AG20443 (cell line): ENCODE data around the gene NDUFV3.
A peak's percentile ranks its signal among the peaks of the same experiment; 100 is the strongest.
"Not testable (repeated sequence)": the region's sequence is repeated elsewhere in the genome, so short reads cannot be mapped to it uniquely, and the experiment has no call there.

Experiments
- DNase-seq: peaks from one replicate; pipeline ENCODE4 v3.0.0; 2012; ENCODE audit warnings: low spot score, mixed read lengths

The NDUFV3 gene

DNA sequence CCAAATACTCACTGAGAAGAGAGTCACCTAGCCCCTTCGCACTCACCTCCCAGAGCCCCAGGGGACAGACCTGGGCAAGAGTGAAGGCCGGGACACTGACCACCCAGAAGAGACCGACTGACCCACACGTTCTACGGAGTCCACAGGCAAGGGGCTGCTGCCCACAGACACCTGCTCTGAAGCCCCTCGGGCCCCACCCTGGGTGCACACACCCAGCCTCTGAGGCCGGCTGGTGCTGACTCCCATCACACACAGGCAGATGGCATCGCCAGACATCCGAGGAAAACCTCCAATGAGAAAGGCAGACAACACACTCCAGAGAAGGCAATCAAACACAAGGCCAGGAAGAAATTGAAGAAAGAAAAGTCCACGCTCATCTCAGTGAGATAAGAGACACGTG, 35.9 kb upstream of the NDUFV3 start:
- DNase-seq: no peak

DNA sequence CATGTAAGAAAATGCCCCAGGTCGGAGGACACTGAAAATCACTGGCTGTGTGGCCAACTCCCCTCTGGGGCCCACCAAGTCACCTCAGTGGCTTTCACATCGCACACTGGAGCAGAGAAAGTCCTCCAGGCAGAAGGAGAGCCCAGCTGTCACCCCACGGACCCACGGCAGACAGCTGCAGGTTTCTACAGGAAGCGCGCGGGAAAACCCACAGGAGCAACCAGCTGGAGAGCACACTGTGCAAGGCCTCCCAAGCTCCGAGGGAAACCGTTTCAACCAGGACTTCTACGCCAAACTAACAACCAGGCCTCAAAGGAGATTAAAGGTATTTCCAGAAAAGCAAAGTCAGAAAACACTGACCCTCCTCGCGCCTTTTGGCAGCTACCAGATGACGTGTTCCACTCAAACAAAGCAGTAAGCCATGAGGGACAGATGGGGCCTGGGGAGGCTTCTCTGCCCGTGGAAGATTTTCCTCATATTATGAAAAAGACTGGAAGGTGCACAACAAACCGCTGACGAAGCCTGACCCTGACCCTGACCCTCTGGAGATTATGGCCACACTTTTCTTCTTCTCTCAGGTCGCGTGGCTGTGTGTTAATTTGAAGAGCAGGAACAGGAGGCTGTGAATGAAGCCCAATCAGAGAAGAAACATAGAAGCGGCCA, 34.8 kb upstream of the NDUFV3 start:
- DNase-seq: no peak

DNA sequence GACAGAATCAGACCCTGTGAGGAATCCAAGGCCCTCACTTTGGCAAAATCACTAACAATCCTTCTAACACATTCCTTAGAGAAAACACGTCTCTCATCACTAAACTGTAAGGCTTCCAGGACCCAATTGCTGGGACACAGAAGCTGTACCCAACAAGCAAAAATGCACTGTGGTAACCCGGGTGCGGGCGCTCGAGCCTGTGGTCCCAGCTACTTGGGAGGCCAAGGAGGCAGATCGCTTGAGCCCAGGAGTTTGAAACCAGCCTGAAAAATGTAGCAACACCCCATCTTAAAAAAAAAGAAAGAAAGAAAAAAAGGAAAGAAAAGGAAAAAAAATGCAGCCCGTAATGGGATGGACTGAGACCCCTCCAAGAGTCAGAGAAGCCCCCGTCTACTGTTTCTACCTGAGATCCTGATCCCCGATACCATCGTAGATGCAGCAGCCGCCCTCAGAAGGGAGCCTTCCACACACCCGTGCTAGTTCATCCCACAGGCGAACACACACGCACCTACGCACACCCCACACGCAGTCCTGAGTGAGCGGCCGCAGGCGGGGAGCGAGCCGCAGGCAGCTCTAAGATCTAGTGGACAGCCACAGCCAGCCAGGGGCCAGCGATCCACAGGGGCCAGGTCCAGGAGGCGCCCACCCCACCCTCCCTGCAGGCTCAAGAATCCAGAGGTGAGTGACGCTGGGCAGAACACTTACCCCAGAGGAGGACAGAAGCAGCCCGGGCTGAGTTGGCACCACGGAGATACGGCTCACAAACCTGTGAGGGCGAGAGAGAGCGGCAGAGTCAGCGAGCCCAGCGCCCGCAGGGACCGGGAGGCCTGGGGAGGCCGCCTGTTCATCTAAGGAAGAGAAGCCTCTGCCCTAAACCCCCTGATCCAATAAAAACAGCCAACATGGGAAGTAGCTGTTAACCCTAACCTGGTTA, 33.9 kb upstream of the NDUFV3 start:
- DNase-seq: no peak

DNA sequence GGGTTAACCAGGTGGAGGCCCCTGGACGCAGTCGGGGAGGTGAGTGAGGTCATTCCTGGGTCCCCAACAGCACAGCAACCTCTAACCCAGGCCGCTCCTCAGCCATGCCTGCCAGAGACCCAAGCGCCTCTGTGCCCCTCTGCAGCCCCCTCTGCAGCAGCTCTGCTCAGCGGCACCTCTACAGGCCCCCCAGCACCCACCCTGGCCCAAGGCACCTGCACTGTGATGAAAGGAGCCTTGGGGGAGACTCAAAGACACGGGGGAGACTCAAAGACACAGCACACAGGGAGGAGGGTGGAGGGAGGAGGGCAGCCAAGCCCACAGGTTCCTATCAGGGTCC, 33.2 kb upstream of the NDUFV3 start:
- no peak for DNase-seq

DNA sequence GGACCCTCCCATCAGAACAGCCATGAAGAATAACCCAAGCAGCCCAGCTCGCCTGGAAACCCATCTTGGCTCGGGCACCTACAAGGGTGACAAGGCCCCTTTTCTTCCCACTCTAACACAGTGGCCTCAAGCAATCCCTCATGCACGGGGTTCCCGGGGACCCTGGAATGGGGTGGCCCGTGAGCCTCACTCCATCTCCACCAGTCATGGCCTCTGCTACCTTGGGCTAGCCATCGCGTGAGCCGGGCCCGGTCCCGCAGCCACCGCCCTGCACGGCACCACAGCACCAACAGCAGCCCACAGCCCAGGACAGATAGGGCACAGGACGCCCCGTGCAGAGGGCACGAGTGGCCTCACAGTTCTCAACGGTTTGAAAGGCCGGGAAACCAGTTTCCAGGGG, 32.8 kb upstream of the NDUFV3 start:
- DNase-seq: no peak

DNA sequence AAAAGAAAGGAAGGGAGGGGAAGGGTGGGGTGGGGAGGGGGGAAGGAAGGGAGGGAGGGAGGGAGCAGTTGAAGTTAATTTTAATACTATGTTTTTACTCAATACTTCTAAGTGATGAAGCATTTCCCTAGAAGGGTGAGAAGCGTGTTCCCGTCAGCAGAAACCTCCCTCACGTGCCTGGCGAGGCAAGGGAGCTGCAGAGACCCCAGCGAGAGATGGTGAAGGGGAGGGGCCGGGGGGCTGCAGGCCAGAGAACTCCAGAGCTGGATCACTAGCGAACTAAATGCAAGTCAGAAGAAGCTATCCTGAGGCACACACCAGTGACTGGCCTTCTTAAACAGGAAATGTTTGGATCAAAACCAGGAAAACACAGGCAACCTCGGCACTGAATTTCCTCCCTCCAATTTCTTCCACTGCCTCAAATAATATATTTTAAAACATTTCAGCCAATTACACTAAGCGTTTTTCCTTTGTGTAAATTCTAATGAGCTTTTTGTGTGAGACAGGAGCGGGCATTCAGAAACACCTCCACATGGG, 31.7 kb upstream of the NDUFV3 start:
- DNase-seq: no peak

DNA sequence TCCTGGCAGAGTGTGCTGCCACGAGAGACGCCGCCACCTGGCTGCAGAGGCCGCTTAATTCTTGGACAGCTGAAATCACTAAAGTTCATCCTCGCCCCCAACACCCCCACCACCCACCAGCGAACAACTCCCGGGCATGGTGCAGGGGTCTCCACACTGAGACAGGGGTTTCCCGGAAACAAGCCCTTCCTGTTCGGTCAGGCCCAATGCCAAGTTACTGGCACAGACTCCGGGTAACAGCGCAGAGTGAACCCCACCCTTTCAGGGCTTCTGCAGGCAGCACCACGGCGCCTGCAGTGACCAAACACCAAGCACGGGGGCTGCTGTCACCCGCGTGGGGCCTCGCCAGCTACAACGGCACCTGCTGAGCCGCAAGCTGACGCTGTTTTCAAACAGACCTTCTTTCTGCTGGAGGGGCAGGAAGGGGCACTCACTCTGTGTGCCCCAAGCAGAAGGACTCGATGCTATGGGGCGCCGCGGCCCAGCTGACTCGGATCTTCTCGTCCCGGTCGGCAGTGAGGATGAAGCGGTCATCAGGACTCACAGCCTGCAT, 31.2 kb upstream of the NDUFV3 start:
- DNase-seq: no peak

DNA sequence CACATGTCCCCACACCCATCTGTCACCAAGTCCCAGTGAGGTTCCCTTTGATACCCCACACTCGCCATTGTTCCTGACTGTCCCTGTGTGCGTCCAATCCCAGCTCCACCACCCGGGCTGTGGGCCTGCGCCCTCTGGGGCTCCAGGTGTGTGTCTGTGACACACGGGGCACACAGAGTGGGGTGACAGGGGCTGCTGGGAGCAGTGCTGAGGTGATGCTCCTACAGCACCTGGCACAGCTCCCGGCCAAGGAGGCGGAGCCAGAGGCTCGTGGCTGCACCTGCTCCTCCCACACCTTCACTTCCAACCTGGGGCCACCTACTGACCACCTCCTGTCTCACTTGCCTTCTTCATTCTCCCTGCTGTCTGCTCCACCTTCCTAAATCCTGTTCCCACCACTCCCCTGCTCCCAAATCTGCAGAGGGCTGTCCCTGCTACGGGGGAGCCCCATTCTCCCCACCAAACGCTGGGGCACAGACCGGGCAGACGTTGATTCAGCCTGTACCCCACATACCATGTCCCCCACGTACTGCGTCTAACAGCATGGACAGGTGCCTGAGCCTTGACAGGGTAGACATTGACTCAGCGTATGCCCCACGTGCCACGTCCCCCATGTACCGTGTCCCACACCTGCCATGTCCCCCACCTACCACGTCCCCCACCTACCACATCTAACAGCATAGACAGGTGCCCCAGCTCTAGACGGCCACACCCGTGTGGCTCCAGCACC, 30.2 kb upstream of the NDUFV3 start:
- DNase-seq: no peak

DNA sequence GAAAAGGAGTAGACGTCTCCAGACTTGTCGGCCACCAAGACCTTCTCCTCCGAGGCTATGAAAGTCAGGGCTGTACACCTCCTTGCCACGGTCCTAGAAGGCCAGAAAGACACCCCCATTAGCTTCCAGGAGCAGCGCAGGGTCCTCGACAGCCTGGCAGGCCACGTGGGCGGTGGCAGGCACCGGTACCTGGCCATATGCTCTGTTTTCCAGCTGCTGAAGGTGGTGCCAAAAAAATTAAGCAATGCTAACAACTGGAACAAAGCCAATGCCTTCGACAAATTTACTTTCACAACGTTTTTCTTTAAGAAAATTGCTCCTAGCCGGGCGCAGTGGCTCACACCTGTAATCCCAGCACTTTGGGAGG, 29.6 kb upstream of the NDUFV3 start:
- DNase-seq: no peak

DNA sequence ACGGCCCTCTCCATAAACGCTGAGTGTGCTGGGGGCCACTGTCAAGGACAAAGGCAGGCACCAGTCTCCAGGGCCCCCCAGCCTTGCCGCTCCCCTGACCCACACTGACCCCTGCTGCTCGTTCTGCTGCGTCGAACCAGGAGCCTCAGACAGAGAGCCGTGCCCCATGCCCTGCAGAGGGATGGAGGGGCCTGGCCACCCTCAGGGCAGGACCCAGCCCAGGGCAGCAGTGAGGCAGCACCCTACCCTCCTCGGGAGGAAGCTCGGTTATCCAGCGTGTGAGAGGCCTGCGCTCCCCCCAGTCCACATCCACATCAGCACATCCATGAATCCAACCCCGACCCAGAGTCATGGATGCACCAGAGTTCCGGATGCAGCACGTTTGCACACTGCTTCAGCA, 28.8 kb upstream of the NDUFV3 start:
- no peak for DNase-seq

DNA sequence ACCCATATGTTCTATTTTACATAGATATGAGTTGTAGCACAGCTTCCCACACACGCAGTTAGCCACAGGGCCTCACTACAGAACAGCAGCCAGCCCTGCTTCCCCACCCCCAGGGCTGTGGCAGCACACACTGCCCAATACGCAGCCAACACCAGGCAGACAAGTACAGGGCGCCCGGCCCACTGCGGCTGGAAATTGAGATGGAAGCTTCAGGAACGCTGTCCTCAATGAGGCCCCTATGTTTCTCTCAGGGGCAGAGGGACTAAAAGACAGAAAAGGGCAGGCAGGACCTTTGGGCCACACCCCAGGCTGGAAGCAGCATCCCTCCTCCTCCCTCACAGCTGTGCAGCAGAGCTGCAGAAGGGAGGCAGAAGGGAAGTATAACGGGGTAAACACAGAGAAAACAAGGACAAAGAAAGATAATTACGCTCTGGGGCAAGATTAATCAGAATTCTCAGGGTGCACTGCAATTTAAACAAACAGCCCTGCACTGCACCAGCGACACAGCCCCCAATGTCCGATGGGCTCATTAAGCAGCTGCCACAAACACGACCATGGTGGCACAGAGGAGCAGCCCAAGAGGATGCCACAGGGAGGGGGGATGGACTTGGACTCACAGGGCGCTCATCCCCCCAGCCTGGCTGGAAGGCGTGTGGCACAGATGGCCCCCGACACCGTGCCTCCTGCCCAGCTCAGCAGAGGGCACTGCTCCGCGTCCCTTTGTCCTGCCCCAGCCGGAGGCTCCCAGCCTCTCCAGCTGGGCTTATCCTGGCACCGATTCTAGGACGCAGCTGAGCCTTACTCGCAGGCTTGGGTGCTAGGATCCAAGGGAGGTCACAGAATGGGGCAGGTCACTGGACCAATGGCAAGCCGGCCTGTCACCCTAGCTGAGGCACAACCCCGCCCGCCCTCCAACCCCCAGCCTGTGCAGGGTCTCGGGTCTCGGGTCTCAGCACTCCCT, 28.0 kb upstream of the NDUFV3 start:
- DNase-seq: no peak

DNA sequence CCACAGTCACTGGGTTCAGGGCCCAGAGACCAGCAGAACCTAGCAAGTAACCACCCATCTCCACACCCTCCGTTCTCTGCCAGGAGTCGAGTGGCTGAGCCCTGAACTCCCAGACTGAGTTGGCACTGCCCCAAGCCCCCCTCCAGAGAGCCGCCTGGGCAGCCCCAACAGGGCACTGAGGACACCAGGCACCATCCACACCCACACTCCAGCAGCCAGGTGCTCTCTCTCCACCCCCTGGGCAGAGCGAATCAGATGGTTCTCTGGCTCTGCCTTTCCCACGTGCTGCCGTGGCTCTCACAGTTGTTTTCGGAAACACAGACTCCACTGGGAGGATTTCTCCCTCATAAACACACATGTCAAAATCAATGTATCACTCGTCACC, 27.3 kb upstream of the NDUFV3 start:
- DNase-seq: no peak

DNA sequence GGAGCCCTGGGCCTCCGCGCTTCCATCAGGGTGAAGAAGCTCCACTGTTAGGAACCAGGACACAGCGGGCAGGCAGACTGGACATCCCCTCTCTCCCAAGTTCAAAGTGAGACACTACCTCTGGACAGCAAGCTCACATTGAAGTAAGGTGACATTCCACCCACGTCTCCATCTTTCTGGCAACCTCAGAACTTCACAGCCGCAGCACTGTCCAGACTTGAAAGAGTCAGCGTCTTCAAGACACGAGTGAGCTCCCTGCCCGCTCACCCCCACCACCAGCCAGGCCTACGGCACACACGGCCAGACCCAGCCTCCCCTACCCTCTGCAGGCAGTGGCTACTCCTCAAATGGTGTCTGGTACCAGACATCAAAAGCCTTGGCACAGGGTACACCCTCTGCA, 24.9 kb upstream of the NDUFV3 start:
- DNase-seq: no peak

DNA sequence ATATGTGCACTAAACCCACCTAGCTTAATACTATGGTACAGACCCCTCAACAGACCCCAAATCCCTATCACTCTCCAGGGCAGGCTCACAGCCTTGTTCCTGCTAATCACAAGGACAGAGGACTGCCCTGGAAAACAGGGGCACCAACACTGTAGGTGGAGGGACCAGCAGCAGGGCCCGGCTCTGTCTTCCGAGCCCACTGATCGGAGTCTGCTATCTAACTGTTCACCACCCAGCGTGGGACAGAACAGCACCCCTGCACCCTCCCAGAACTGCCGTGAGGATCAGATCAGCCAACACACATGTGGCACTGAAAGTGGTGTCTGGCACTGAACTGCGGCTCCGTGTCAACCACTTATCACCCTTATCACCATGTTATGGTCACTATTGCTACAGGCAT, 20.0 kb upstream of the NDUFV3 start:
- DNase-seq: peak; percentile 3

DNA sequence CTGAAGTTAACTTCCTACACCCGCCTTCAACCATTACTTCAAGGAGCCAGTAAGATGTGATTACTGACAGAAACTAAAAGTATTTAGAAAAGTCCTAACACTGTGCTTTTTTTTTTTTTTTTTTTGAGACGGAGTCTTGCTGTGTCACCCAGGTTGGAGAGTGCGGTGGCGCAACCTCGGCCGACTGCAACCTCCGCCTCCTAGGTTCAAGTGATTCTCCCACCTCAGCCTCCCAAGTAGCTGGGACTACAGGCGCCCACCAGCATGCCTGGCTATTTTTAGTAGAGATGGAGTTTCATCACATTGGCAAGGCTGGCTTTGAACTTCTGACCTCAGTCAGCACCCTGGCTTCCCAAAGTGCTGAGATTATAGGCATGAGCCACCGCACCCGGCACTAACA, 17.3 kb upstream of the NDUFV3 start:
- DNase-seq: not testable (repeated sequence)

DNA sequence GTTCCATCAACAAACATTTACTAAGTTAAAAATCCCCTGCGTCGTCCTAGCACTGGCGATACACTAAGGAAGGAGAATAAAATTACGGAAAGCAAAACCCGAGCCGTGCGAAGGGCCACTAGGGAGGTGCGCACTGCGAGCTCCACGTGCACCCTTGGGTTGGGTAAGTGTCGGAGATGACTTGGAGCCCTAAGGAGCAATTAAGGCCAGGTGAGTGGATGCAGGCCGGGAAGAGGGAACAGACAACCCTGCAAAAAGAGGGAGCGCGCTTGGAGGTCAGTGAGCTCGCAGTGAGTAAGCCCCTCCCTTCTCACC, 14.5 kb upstream of the NDUFV3 start:
- no peak for DNase-seq

DNA sequence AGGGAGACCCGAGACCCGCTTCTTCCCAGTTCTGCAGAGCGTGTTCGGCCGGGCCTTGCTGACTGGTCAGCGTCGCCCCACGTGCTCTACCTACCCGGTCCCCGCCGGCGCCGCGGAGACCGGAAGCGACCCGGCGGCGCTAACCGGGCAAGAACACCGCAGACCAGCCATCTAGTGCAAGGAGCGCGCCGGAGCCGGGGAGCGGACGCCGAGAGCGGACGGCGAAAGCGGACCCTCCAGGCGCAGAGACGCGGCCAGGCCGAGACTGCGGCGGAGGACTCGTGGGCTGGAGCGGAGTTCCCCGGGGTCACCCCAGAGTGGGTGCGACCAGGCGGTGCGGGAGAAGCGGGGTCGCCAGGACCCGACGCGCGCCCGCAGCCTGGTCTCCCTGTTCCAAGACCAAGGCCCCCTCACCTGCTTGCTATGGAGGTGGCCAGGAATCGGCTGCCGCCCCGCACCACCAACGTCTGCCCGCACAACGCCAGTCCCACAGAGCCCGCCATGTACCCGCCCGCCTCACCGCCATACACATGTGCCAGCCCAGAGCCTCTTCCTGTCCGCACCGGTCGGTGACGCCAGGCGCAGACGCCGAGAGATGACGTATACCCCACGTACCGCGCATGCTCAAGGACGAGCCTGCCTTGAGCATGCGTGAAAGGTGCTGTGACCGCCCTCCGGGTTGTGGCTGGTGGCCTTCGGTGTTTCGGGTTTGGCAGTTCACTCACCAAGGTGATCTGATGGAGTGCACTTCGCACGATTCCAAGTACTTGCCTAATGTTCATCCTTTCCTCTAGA, 13.9 kb upstream of the NDUFV3 start, which contains the start of gene WDR4:
TSS of gene WDR4 (minus strand) at position 547 of the 795 bp plus-strand sequence. CDS start at position 503, 44 bp downstream.
- peak; percentile 100 for DNase-seq

DNA sequence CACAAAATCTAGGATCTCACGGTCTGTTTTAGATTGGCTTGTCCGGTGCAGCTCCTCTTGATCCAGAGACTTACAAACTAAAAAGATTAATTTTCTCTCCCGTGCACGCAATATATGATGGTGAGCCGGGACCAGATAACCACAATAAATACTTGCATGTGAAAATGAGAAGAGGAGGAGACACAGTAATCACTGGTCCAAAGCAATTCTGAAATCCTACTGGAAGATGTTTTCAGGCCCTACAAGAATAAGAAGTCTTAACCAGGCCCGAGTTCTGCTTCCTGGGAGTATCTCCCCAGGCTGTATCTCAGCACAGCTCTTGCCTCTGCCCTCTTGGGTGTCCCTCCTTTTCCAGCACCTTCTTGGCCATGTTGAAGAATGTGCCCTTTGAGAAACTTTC, 12.8 kb upstream of the NDUFV3 start:
- no peak for DNase-seq

DNA sequence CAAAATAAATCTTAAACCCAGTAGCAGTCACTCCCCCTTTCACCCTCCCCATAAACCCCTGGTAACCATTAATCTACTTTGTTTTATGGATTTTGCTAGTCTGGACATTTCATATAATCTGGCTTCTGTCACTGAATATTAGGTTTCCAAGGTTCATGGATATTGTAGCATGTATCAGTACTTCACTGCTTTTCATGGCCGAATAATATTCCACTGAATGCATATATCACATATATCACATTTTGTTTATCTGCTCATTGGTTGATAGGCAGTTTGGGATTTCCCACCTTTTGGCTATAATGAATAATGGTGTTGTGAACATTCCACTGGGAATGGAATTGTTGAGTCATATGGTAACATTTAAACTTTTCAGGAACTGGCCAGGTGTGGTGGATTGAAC, 9.2 kb upstream of the NDUFV3 start:
- DNase-seq: no peak

DNA sequence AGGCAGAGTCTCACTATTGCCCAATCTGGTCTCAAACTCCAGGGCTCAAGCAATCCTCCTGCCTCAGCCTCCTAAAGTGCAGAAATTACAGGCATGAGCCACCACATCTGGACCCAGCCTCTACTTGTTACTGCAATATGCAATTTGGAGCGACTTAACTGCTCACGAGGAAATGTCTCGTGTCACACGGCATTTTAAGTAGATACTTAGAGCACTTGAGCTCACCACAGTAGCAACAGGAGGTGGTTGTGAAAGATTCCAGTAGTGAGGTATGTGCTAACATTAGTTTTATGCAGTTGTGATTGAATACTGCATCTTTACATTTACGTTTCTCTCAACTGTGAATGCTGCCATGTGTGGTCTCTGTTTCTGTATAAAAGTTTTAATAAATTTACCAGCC, 5.8 kb upstream of the NDUFV3 start:
- DNase-seq: no peak

DNA sequence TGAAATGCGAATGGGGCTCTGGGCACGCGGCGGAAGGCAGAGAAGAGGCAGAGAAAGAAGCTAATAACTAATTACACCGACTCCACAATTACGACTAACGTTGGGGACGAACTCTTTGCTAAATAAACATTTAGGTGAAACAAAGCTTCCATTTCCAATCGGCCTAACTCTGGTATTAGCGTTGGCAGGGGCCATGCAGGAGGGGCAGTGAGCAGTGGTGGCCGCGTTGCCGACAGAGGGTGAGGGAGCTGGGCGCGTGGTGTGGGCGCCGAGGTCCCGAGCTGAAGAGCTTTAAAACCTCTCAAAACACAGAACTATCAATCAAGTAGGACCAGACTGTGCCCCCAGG, 553 bp upstream of the NDUFV3 start:
- DNase-seq: no peak
